GM12872 (cell line): Measurements from ENCODE around the gene TAOK2.

Experiments used
- TF ChIP-seq, protein P1 (sequence below): IDR thresholded peaks from 3 replicates; pipeline ENCODE4 v1.5.1; 2011; ENCODE audit warnings: low read depth, mild to moderate bottlenecking, low read length, moderate library complexity; ENCODE audit not compliant: insufficient read depth

TAOK2 gene

DNA sequence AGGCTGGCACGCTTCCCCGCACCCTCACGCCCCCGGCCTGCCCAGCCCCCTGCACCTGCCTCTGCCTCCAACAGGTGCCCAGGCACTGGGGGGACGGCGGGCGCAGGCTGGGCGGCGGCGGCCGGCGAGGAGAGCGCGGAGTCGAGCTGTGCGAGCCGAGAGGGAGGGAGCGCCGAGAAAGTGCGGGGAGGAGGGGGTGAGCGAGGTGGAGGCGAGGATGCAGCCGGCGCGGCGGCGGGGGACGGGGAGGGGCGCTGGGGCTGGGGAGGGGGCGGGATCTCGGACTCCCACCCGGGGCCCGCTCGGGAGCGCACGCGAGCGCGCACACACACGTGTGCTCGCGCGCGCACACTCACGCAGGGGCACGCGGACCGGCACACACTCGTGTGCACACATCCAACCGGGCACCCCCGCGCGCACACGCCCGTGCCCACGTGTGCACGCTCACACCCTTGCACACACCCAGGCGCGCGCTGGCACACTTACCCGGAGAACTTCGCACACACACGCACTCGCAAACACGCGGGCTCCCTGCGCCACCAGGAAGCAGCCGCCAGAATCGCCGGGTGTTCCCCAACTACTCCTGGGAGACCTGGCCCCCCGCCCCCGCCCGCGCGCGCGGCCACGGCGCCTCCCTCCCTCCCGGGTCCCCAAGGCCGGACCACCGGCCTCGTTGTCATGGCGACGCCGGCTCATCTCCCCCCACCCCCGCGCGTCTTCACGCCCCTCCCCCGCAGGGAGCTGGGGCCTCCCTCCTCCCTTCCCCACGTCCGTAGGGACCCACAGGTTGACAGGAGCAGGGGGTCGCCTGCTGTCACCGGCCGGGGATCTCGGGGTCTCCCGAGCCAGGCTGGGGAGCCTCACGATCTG, 37.4 kb downstream of the TAOK2 start, which contains the start of gene DOC2A:
Gene DOC2A, minus strand, starts transcription at position 184 of the 870 bp plus-strand sequence. CDS start 805 bp downstream, outside the sequence.
- TF ChIP-seq, protein P1, sequence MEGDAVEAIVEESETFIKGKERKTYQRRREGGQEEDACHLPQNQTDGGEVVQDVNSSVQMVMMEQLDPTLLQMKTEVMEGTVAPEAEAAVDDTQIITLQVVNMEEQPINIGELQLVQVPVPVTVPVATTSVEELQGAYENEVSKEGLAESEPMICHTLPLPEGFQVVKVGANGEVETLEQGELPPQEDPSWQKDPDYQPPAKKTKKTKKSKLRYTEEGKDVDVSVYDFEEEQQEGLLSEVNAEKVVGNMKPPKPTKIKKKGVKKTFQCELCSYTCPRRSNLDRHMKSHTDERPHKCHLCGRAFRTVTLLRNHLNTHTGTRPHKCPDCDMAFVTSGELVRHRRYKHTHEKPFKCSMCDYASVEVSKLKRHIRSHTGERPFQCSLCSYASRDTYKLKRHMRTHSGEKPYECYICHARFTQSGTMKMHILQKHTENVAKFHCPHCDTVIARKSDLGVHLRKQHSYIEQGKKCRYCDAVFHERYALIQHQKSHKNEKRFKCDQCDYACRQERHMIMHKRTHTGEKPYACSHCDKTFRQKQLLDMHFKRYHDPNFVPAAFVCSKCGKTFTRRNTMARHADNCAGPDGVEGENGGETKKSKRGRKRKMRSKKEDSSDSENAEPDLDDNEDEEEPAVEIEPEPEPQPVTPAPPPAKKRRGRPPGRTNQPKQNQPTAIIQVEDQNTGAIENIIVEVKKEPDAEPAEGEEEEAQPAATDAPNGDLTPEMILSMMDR, result no peak

DNA sequence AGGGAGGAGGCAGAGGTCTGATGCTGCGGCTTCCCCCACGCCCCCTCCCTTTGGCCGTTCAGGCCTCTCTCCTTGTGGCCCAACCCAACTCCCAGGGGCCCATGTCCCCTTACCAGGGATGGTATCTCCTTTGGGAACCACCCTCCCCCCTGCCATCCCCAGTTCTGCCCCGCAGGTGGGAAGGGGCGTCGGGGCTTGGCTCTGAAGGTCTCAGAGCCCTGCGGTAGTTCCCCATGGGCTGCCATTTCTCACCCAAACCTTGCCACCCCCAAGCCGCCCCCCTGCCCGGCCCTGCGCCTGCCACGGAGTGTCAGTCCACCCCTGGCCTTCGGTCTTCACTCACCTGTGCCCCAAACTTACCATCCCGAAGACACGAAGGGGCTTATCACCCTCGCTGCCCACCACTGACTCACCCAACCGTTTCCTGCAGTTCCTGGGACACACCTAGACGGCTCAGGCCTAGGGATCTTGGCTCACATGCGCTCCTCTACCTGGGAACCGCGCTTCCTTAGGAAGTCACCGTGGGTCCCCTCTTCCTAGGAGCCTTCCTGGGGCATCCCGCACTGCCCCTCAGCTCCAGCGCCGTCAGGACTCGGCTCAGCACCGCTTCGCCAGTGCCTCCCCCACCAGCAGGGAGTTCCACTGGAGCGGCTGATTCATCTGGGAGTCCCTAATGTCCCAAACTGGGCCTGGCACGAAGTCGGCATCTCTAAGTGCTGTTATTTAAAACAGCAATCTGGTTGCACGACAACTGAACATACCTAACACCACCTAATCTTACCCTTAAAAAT, 38.2 kb downstream of the TAOK2 start:
- TF ChIP-seq, protein P1, result no peak

DNA sequence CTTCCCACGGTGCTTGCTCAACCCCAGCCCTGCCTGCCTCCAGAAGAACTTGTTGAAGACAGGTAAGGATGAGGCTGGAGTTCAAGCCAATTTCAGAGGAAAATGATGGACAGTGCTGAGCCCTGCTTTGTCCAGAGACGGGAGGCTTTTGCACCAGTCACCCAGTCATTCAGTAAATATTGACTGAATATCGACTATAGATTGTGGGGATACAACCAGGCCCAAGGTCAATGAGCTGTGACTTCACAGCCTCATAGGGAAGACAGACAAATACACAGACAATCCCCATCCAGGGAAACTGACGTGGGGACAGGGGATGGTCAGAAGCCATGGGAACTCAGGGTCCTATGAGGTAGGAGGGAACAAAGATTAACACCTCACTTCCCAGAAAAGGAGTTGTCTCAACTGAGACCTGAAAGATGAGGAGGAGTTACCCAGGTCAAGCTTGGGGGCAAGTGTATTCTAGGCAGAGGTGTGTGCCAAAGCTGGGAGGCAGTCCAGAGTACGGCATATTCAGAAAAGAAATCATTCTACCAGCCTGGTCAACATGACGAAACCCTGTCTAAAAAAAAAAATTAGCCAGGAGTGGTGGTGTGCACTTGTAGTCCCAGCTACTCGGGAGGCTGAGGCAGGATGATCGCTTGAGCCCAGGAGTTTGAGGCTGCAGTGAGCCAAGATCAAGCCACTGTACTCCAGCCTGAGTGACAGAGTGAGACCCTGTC, 43.0 kb downstream of the TAOK2 start:
- TF ChIP-seq, protein P1, result no peak

DNA sequence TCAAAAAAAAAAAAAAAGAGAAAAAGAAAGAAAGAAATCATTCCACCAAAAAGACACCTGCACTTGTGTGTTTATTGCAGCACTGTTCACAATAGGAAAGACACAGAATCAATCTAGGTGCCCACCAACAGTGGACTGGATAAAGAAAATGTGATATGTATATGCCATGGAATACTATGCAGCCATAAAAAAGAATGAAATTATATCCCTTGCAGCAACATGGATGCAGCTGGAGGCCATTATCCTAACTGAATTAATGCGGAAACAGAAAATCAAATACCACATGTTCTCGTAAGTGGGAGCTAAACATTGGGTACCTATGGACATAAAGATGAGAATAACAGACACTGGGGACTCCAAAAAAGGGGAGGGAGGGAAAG, 43.6 kb downstream of the TAOK2 start:
- TF ChIP-seq, protein P1, result no peak

DNA sequence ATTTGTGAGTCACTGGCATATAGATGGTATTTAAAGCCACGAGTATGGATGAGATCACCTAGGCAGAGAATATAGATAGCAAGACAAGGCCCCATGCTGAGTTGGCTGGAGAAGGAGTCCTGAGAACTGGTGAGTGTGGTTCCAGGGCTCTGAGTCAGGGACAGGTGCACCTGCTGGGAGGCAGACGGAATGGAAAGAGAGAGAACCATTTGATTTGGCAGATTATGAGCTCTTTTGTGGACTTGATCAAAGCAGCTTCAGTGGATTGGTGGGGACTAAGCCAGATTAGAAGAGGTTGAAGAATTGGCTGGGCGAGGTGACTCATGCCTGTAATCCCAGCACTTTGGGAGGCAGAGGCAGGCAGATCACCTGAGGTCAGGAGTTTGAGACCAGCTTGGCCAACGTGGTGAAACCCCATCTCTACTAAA, 45.1 kb downstream of the TAOK2 start:
- TF ChIP-seq, protein P1, result no peak

DNA sequence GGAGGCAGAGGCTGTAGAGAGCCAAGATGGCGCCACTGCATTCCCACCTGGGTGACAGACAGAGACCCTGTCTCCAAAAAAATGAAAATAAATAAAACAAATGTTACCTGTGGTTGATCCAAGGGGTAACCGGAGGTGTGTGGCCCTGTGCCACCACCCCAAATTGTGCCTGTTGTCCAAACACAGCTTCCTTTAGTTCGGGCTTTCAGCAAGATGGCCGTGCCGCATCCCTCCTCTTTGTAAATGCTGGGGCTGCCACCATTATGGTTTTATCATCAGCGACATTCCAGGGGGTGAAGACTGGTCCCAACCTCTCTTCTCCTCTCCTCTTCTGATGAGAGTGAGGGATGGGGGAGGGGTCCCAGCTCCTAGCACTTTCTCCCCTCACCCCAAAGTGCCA, 49.2 kb downstream of the TAOK2 start, which contains the start of gene C16orf92:
Gene C16orf92, plus strand, starts transcription at position 312 of the 400 bp plus-strand sequence. CDS start 143 bp downstream, outside the sequence.
- TF ChIP-seq, protein P1, result no peak
